Measurements from ENCODE around the gene PLS1. TPM values are rescaled to one million over a fixed set of nuclear protein-coding genes. Genes with fewer than 3 reads are reported as not detected.
"Not testable (repeated sequence)": the region's sequence is repeated elsewhere in the genome, so short reads cannot be mapped to it uniquely, and the experiment has no call there.

Gene PLS1, protein sequence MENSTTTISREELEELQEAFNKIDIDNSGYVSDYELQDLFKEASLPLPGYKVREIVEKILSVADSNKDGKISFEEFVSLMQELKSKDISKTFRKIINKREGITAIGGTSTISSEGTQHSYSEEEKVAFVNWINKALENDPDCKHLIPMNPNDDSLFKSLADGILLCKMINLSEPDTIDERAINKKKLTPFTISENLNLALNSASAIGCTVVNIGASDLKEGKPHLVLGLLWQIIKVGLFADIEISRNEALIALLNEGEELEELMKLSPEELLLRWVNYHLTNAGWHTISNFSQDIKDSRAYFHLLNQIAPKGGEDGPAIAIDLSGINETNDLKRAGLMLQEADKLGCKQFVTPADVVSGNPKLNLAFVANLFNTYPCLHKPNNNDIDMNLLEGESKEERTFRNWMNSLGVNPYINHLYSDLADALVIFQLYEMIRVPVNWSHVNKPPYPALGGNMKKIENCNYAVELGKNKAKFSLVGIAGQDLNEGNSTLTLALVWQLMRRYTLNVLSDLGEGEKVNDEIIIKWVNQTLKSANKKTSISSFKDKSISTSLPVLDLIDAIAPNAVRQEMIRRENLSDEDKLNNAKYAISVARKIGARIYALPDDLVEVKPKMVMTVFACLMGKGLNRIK
- total RNA-seq = 1 to 10 TPM; 5.1 to 5.4 TPM

DNA sequence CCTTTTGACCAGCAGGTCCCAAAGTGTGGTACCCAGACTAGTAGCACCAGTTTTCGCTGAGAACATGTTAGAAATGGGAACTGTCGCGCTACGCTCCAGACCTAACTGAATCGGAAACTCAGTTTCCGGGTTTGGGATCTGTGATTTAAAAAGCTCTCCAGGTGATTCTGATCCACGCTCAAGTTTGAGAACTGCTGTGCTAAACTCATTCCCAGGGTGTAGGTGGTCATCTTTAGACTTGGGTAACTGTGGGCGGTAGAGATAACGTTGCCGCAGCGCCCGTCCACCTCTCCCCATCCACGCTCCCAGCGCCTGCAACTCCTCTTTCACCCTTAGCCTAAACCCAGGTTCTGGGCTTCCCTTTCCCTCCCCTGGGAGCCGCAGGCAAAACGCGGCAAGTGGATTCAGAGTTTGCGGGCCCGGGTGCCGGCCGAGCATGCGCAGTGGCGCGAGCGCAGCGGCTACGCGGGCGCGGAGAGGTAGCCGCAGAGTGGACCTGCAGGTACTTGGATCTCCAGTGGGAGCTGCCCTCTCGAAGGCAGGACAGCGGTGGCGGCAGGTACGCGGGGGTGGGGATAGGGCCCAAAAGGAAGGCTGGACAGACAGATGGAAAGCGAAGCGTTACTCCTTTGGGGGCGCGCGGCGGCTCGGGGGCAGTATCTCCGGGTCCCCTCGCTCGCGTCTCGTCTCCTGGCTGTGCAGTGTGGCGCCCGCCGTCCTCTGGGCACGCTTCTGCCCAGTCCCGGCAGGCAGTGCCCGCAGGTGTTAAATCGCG is at the start of gene PLS1:
Gene PLS1 (plus strand): TSS at position 443 of the 775 bp plus-strand sequence. CDS start 67,845 bp downstream, outside the sequence.
- Mint-ChIP-seq H3K27ac (peak within 1 kb of the TSS; percentile 90), H3K27me3 (no peaks in the 10 kb centered on the region), H3K4me1 (peaks cover 16% of the 10 kb centered on the region), H3K36me3 (ENCODE audit: low read depth) (no peaks in the 10 kb centered on the region), H3K4me3 (peak within 1 kb of the TSS; percentile 92), H3K9me3 (ENCODE audit: low read depth) (no peaks in the 10 kb centered on the region)
- intact Hi-C loops (cut with DNase I, micrococcal nuclease) = loop anchor here (1.0 to 2.0 kb wide), 5 partner anchors 18 to 405 kb away; partner anchors contain the start of genes ATR (in 2 of the 2), TRPC1 (in 1 of the 2) and U2SURP (in 1 of the 2)
- ChIA-PET CTCF (interaction anchor here (1.1 kb wide), 1 partner anchor 99 kb away, joined by 3 read pairs; no protein-coding TSS in a partner anchor), POLR2A (interaction anchor here (1.6 kb wide), 1 partner anchor 17 kb away, joined by 7 read pairs; the partner anchor contains the start of gene ATR)
- peak; percentile 88 for DNase-seq
- ATAC-seq = peak; percentile 87

DNA sequence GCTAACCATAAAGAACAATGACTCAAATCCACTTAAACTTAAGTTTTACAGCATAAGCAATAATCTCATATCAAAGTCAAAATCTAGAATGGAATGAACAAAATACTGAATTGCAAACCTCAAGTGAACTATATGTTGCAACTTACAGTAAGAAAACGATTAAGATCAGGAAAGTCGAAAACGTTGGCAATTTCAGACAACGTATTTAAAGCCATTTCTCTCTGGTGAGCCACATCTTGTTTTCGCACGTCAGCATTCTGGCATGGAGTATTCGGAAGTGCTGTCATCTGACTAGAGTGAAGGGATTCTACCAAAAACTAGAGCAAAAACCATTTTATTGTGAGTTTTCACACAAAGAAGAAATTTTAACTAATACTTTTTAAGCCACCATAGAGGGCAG is 46.2 kb upstream of the PLS1 start:
- ChIA-PET POLR2A (no interaction called here), CTCF (interaction anchor here (0.9 kb wide), 1 partner anchor 279 kb away, joined by 3 read pairs; no protein-coding TSS in a partner anchor)
- no peaks in the 10 kb centered on the region for H3K4me1 Mint-ChIP-seq
- H3K27ac Mint-ChIP-seq = no peak overlapping the region
- H3K36me3 Mint-ChIP-seq (ENCODE audit: low read depth) = peaks cover 41% of the 10 kb centered on the region
- intact Hi-C loops (cut with DNase I, micrococcal nuclease) = no loop called here
- no peak for DNase-seq
- H3K4me3 Mint-ChIP-seq = no peak overlapping the region
- H3K27me3 Mint-ChIP-seq = no peaks in the 10 kb centered on the region
- ATAC-seq = no peak
- peaks cover 4% of the 10 kb centered on the region for H3K9me3 Mint-ChIP-seq (ENCODE audit: low read depth)

DNA sequence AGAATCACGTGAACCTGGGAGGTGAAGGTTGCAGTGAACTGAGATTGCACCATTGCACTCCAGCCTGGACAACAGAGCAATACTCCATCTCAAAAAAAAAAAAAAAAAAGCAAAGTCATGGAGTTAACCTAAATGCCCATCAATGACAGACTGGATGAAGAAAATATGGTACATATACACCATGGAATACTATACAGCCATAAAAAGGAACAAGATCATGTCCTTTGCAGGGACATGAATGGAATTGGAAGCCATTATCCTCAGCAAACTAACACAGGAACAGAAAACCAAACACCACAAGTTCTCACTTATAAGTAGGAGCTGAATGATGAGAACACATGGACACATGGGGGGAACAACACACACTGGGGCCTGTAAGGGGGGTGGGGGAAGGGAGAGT is 43.6 kb upstream of the PLS1 start:
- H3K27ac Mint-ChIP-seq; H3K4me1 Mint-ChIP-seq; H3K4me3 Mint-ChIP-seq; H3K9me3 Mint-ChIP-seq (ENCODE audit: low read depth); CTCF ChIA-PET; DNase-seq; POLR2A ChIA-PET; H3K27me3 Mint-ChIP-seq; intact Hi-C loops (cut with DNase I, micrococcal nuclease); ATAC-seq: not testable (repeated sequence)
- H3K36me3 Mint-ChIP-seq (ENCODE audit: low read depth) = peaks cover 52% of the 10 kb centered on the region

DNA sequence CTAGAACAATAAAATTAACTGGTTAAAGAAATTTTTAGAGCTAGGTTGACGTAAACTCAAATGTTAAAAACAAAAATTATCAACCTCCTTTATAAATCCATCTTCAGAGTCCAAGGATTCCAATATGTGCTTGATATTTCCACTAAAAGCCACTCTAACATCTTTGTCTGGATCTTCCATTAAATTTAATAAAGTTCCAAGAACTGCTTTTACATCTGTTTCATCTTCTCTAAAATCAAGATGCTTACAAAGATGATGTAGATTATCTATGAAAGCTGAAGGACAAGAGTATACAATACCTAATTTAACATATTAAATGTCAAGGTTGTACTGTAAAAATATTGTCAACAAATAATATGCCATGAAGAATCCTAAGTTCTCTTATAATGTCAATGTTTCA is 42.5 kb upstream of the PLS1 start:
- peaks cover 51% of the 10 kb centered on the region for H3K36me3 Mint-ChIP-seq (ENCODE audit: low read depth)
- ATAC-seq (no peak), DNase-seq (no peak)
- H3K27me3 Mint-ChIP-seq = no peaks in the 10 kb centered on the region
- no peaks in the 10 kb centered on the region for H3K4me1 Mint-ChIP-seq
- no peak overlapping the region for H3K4me3 Mint-ChIP-seq
- intact Hi-C loops (cut with DNase I, micrococcal nuclease) = no loop called here
- H3K9me3 Mint-ChIP-seq (ENCODE audit: low read depth) = peaks cover 5% of the 10 kb centered on the region
- ChIA-PET POLR2A (no interaction called here), CTCF (no interaction called here)
- H3K27ac Mint-ChIP-seq = no peak overlapping the region

DNA sequence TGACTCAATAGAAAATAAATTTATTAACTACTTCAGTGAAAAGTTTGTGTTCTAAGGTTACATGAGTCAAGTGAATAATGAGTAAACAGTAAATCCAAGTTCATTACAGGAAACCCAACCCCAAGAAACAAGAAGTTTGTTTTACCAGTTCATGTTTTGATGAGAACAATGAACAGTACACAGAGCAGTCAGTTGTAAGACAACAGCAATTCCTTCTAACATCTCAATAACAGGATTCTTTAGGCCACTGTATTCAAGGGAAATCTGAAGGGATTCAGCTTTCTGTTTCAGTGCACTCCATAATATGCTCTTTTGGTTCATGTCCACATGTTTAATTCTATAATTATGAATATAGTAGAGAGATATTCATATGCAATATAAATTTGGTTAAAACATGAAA is 36.1 kb upstream of the PLS1 start:
- Mint-ChIP-seq H3K27ac (no peak overlapping the region), H3K27me3 (no peaks in the 10 kb centered on the region), H3K4me1 (peaks cover 8% of the 10 kb centered on the region), H3K4me3 (no peak overlapping the region), H3K36me3 (ENCODE audit: low read depth) (peaks cover 39% of the 10 kb centered on the region), H3K9me3 (ENCODE audit: low read depth) (no peaks in the 10 kb centered on the region)
- CTCF ChIA-PET = no interaction called here
- intact Hi-C loops (cut with DNase I, micrococcal nuclease) = no loop called here
- no peak for ATAC-seq
- POLR2A ChIA-PET = no interaction called here
- DNase-seq = no peak

DNA sequence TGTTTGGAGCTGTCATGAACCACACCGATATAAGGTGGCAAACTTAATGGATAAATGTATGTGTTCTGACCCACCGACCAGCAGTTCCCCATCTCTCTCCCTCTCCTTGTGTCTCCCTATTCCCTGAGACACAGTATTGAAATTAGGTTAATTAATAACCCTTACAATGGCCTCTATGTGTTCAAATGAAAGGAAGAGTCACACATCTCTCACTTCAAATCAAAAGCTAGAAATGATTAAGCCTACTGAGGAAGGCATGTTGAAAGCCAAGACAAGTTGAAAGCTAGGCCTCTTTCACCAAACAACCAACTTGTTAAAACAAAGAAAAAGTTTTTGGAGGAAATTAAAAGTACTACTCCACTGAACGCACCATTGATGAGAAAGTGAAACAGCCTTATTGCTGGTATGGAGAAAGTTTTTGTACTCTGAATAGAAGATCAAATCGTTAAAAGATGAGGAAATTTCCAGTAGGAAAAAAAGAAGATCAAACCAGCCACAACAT is 32.6 kb upstream of the PLS1 start:
- peaks cover 38% of the 10 kb centered on the region for H3K36me3 Mint-ChIP-seq (ENCODE audit: low read depth)
- no peaks in the 10 kb centered on the region for H3K9me3 Mint-ChIP-seq (ENCODE audit: low read depth)
- intact Hi-C loops (cut with DNase I, micrococcal nuclease) = no loop called here
- ChIA-PET POLR2A (interaction anchor here (0.6 to 0.8 kb wide), 2 partner anchors 36 to 438 kb away, joined by 4 read pairs; partner anchors contain the start of gene U2SURP), CTCF (no interaction called here)
- DNase-seq = no peak
- H3K27me3 Mint-ChIP-seq = no peaks in the 10 kb centered on the region
- peak; percentile 36 for ATAC-seq
- H3K27ac Mint-ChIP-seq = peak overlapping the region; percentile 8
- peaks cover 8% of the 10 kb centered on the region for H3K4me1 Mint-ChIP-seq
- H3K4me3 Mint-ChIP-seq = no peak overlapping the region

DNA sequence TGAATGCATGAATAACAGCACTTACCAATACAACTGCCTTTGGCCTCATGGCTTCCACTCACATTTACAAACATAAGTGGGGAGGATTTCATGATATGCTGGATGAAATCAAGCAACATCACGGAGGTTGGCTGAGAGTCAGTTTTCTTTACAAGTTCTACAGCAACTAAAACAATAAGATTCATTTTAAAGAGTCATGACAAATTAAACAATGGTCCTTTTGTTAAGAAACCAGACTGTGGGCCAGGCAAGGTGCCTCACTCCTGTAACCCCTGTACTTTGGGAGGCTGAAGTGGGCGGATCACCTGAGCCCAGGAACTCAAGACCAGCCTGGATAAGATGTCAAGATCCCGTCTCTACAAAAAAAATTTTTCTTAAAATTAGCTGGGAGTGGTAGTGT is 30.1 kb upstream of the PLS1 start:
- Mint-ChIP-seq H3K4me1 (peaks cover 8% of the 10 kb centered on the region), H3K27ac (no peak overlapping the region), H3K4me3 (no peak overlapping the region), H3K9me3 (ENCODE audit: low read depth) (no peaks in the 10 kb centered on the region), H3K27me3 (no peaks in the 10 kb centered on the region), H3K36me3 (ENCODE audit: low read depth) (peaks cover 36% of the 10 kb centered on the region)
- ChIA-PET CTCF (no interaction called here), POLR2A (no interaction called here)
- DNase-seq (no peak), ATAC-seq (no peak)
- intact Hi-C loops (cut with DNase I, micrococcal nuclease) = no loop called here

DNA sequence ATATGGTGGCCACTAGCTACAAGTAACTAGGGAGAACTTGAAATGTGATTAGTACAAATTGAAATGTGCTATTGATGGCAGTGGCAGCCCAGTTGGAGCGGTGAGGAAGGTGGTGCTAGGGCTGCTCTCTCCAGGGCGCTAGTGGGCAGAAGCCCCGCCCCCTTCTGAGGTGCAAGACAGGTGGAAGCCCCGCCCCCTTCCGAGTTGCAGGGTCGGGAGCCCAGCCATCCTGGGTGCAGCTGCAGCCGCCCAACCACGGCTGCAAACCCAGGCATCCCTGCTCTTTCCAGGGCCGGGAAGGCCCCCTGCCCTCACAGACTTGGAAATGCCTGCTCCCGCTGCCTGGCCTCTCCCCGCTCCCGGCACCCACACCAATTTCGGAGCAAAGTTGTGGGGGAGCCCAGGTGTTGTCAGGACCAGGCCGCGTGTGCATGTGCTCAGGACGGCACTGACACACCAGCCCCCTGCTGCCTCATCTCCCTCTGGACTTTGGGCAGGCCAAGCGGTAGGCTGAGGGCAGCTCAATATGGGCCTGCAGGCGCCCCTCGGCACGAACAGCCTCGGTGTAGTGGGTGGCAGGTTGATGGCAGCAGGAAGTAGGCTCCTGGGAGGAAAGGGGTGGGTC is 27.7 kb upstream of the PLS1 start:
- ChIA-PET CTCF (no interaction called here), POLR2A (interaction anchor here (0.6 kb wide), 1 partner anchor 595 kb away, joined by 3 read pairs; no protein-coding TSS in a partner anchor)
- ATAC-seq = no peak
- H3K9me3 Mint-ChIP-seq (ENCODE audit: low read depth) = no peaks in the 10 kb centered on the region
- no peak overlapping the region for H3K4me3 Mint-ChIP-seq
- no peak overlapping the region for H3K27ac Mint-ChIP-seq
- peaks cover 5% of the 10 kb centered on the region for H3K4me1 Mint-ChIP-seq
- intact Hi-C loops (cut with DNase I, micrococcal nuclease) = no loop called here
- no peaks in the 10 kb centered on the region for H3K27me3 Mint-ChIP-seq
- H3K36me3 Mint-ChIP-seq (ENCODE audit: low read depth) = peaks cover 23% of the 10 kb centered on the region
- DNase-seq = no peak

DNA sequence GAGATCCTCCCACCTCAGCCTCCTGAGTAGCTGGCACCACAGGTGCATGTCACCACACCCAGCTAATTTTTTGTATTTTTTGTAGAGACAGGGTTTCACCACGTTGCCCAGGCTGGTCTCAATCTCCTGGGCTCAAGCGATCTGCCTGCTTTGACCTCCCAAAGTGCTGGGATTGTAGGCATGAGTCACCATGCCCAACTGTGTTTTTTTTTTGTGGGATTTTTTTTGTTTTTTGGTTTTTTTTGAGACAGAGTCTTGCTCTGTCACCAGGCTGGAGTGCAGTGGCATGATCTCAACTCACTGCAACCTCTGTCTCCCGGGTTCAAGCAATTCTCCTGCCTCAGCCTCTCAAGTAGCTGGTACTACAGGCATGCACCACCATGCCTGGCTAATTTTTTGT is 26.8 kb upstream of the PLS1 start:
- ATAC-seq; H3K4me3 Mint-ChIP-seq; H3K27me3 Mint-ChIP-seq; H3K27ac Mint-ChIP-seq; intact Hi-C loops (cut with DNase I, micrococcal nuclease); POLR2A ChIA-PET; H3K4me1 Mint-ChIP-seq; DNase-seq; H3K9me3 Mint-ChIP-seq (ENCODE audit: low read depth): not testable (repeated sequence)
- H3K36me3 Mint-ChIP-seq (ENCODE audit: low read depth) = peaks cover 22% of the 10 kb centered on the region
- CTCF ChIA-PET = interaction anchor here (0.6 kb wide), 1 partner anchor 272 kb away, joined by 3 read pairs; no protein-coding TSS in a partner anchor

DNA sequence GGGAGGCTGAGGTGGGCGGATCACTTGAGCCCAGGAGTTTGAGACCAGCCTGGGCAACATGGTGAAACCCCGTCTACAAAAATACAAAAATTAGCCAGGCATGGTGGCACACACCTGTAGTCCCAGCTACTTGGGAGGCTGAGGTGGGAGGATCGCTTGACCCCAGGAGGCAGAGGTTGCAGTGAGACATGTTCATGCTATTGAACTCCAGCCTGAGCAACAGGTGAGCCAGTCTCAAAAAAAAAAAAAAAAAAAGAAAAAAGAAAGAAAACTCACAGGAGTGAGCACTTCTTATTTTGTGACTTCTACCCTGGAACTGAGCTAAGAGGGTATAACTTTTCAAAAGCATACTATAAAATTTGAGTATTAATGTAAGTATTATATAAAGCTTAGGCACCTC is 22.0 kb upstream of the PLS1 start:
- H3K9me3 Mint-ChIP-seq (ENCODE audit: low read depth); POLR2A ChIA-PET; DNase-seq; H3K27me3 Mint-ChIP-seq; H3K27ac Mint-ChIP-seq; H3K4me3 Mint-ChIP-seq; ATAC-seq; CTCF ChIA-PET; intact Hi-C loops (cut with DNase I, micrococcal nuclease): not testable (repeated sequence)
- Mint-ChIP-seq H3K36me3 (ENCODE audit: low read depth) (peaks cover 20% of the 10 kb centered on the region), H3K4me1 (peaks cover 38% of the 10 kb centered on the region)

DNA sequence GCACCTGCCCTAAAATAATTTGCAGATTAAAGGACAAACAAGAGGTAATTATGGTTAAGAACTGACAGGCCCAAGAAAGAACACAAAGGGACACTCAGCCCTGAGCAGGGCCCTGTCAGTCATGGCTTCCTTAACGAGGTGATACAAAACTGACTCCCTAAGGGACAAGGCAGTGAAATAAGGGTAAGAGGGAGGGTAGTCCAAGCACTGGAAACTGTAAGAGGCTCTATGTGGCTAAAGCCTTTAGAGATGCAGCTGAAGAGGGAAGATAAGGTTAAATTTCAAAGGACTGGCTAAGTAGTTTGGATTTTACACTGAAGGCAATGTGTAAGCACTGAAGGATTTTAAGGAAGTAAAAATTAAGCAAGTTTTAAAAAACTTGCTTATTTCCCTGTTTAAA is 21.5 kb upstream of the PLS1 start:
- ChIA-PET CTCF (no interaction called here), POLR2A (interaction anchor here (0.6 kb wide), 1 partner anchor 129 kb away, joined by 3 read pairs; no protein-coding TSS in a partner anchor)
- ATAC-seq (no peak), DNase-seq (no peak)
- Mint-ChIP-seq H3K9me3 (ENCODE audit: low read depth) (no peaks in the 10 kb centered on the region), H3K27me3 (no peaks in the 10 kb centered on the region), H3K36me3 (ENCODE audit: low read depth) (peaks cover 20% of the 10 kb centered on the region), H3K4me3 (no peak overlapping the region), H3K4me1 (peaks cover 40% of the 10 kb centered on the region), H3K27ac (no peak overlapping the region)
- intact Hi-C loops (cut with DNase I, micrococcal nuclease) = loop anchor here (5.0 kb wide), 2 partner anchors 148 to 1398 kb away; partner anchors contain the start of genes DIPK2A (in 1 of the 2) and TRPC1 (in 1 of the 2)

Data from activated CD4-positive, alpha-beta T cell treated with anti-CD3 and anti-CD28 coated beads for 36 hours (primary cell).